Psoas muscle (tissue), 8 donors: ENCODE measurements around the gene NXPE3. TPM values are rescaled to one million over a fixed set of nuclear protein-coding genes. Genes with fewer than 3 reads are reported as not detected.
"Not testable (repeated sequence)": the region's sequence is repeated elsewhere in the genome, so short reads cannot be mapped to it uniquely, and the experiment has no call there.

Source experiments
- ATAC-seq, 4 donors: fragments of 200-7000 bp; cut with Tn5 transposase; one replicate each; pipeline ENCODE4 v1.9.1; 2020; ENCODE audit warnings: moderate library complexity in 3 of 4, mild to moderate bottlenecking in 2 of 4
- DNase-seq, 2 donors: peaks; one replicate each; pipeline ENCODE4 v3.0.0-alpha.2; 2020
- H3K27ac ChIP-seq: fragments of 200-600 bp; one replicate; pipeline ENCODE4 v1.8.0; 2022
- H3K27me3 ChIP-seq, 3 donors: fragments of 200-600 bp in 1 of 3; one replicate each; pipeline versions ENCODE4 v1.6.1 to v1.8.0; 2013 to 2022; ENCODE audit warnings: low read length in 2 of 3, mild to moderate bottlenecking in 2 of 3, moderate library complexity in 1 of 3; ENCODE audit not compliant: insufficient read depth in 3 of 3
- H3K36me3 ChIP-seq, 2 donors: fragments of 200-600 bp in 1 of 2; one replicate each; pipeline versions ENCODE4 v1.6.1 to v1.8.0; 2013 to 2022; ENCODE audit warnings: low read depth in 1 of 2, mild to moderate bottlenecking in 1 of 2, moderate library complexity in 1 of 2; ENCODE audit not compliant: insufficient read depth in 1 of 2
- H3K4me1 ChIP-seq: fragments of 200-600 bp; one replicate; pipeline ENCODE4 v1.8.0; 2022
- H3K4me3 ChIP-seq: fragments of 200-600 bp; one replicate; pipeline ENCODE4 v1.8.0; 2022; ENCODE audit warnings: mild to moderate bottlenecking
- H3K9me3 ChIP-seq: fragments of 200-600 bp; one replicate; pipeline ENCODE4 v1.8.0; 2022
- CTCF ChIP-seq: fragments of 200-600 bp; IDR thresholded peaks from one replicate; pipeline ENCODE4 v1.8.0; 2022; ENCODE audit warnings: antibody characterized with exemption
- WGBS, 3 donors: extraction: QIAGEN DNeasy Blood & Tissue Kit; methylation state at CpG; one replicate each; pipeline versions ENCODE4 v1.1.6 to v1.1.7; 2013; 5-methylcytosine and 5-hydroxymethylcytosine counted together
- intact Hi-C, 2 donors: fragments of 100-400 bp; cut with DNase I; formaldehyde crosslinking; loops; one replicate each; pipeline versions ENCODE4 v1.11.0 to v1.14.2; 2022
- polyA plus RNA-seq, 3 donors: library from polyadenylated mRNA; stranded (reverse); fragments of 200-250 nt; gene quantifications; one replicate each; pipeline ENCODE4 v1.2.3, GENCODE V29; 2013
- total RNA-seq, 4 donors: library from RNA; stranded (reverse); fragmentation: NEBNext Ultra II Directional in 2 of 4; extraction: Animal tissue kit (Norgen Biotek cat#: 25700) in 2 of 4; gene quantifications; one replicate each; pipeline versions ENCODE4 v1.2.1 to v1.2.4, GENCODE V29; 2021 to 2023
- donor health status: healthy with polysubstance abuse.
- donor health status: DM: no; HTN: no; CAD: no; lungs with moderate emphysema.
- donor health status: Bipolar disorder and iron deficiency.
- donor health status: healthy.
- donor health status: DM: yes; HTN: yes; CAD: no.
- donor health status: DM: no; HTN: no; CAD: no.
- donor health status: DM: no; HTN: no; CAD: no.
- donor health status: DM: yes; HTN: yes; CAD: no.

NXPE3 gene
- total and polyA plus RNA-seq, 7 donors = 10.8 to 67.7 (median 43.3) TPM

- no peak for TF ChIP-seq CTCF
- WGBS, 3 donors = 80 to 86% (median 82%) methylated on average over 3 of the region's 3 CpGs
- intact Hi-C loops = no loop called here
- no peak overlapping the region for H3K27ac ChIP-seq
- no peak overlapping the region for H3K4me3 ChIP-seq
- H3K9me3 ChIP-seq = no peaks in the 10 kb centered on the region
- H3K36me3 ChIP-seq = peaks cover 4 to 63% of the 10 kb centered on the region in 2 donors
- ATAC-seq = no peak
- no peaks in the 10 kb centered on the region for H3K4me1 ChIP-seq
- no peak for DNase-seq
- H3K27me3 ChIP-seq = no peaks in the 10 kb centered on the region
These were observed 16.9 kb upstream of the NXPE3 start for GRCh38 chr3:101762041-101762646.

DNA sequence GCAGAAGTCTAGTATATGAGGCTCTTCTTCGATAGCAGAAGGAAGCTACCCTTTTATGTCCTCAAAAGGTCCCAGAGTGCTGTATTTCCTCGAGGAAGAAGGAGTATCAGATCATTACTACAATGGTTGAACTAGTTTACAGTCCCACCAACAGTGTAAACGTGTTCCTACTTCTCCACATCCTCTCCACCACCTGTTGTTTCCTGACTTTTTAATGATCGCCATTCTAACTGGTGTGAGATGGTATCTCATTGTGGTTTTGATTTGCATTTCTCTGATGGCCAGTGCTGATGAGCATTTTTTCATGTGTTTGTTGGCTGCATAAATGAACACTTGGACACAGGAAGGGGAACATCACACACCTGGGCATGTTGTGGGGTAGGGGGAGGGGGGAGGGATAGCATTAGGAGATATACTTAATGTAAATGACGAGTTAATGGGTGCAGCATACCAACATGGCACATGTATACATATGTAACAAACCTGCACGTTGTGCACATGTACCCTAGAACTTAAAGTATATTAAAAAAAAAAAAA, 1.2 kb upstream of the NXPE3 start:
- H3K27ac ChIP-seq = peak overlapping the region; percentile 95
- intact Hi-C loops = loop anchor here (2.0 to 5.0 kb wide), 2 partner anchors 51 to 53 kb away; partner anchors contain the start of gene CEP97 (in 1 of the 2)
- 87 to 92% (median 88%) methylated on average over 5 to 6 of the region's 6 CpGs for WGBS, 3 donors
- not testable (repeated sequence) for ATAC-seq, H3K9me3 ChIP-seq, H3K27me3 ChIP-seq, H3K4me3 ChIP-seq, DNase-seq, H3K36me3 ChIP-seq
- H3K4me1 ChIP-seq = peaks cover 28% of the 10 kb centered on the region

DNA sequence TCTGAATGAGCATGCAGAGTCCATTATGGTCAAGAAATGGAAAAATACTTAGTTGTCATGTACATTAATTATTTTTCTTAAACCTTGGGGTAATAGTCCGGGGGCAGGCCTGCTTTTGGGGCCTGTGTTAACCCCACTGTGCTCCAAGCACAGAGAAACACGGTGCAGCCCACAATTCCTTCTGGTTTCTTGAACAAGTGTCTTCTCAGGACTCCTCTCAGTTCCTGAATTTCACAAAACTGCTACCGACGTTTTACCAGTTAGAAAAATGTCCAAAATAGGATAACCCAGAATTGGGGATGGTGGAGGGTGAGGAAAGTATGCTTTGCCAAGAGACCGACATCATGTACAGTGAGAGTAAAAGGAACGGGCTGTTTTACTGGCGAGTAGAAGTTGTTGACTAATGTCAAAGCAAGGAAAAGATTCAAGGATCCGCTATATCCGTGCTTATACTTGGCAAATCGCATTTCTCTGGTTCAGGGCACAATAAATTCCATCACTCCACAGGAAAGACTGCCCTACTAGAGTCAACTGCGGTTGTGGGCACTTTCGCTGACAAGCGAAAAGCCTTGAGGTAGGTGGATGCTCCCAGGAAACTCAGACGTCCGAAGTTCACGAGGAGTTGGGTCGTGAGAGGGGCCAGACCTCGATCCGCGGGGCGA, 495 bp upstream of the NXPE3 start:
- Histone ChIP-seq H3K9me3 (no peaks in the 10 kb centered on the region), H3K27ac (peak overlapping the region; percentile 95), H3K27me3 (no peaks in the 10 kb centered on the region), H3K36me3 (peaks cover 3 to 11% of the 10 kb centered on the region in 2 donors), H3K4me1 (peaks cover 30% of the 10 kb centered on the region), H3K4me3 (peak overlapping the region; percentile 95)
- 13 to 21% (median 13%) methylated on average over 21 of the region's 21 CpGs for WGBS, 3 donors
- DNase-seq (no peak), ATAC-seq (peak in 1 of 4 donors; percentile 0)
- intact Hi-C loops = loop anchor here (2.0 to 5.0 kb wide), 2 partner anchors 51 to 54 kb away; partner anchors contain the start of gene CEP97 (in 1 of the 2)
- TF ChIP-seq CTCF = no peak

GRCh38 chr3:101779822-101780381, 891 bp downstream of the NXPE3 start:
- H3K27ac ChIP-seq = peak overlapping the region; percentile 95
- H3K4me3 ChIP-seq = peak overlapping the region; percentile 95
- ATAC-seq (peak in 1 of 4 donors; percentile 74), DNase-seq (no peak)
- peaks cover 3 to 24% of the 10 kb centered on the region in 2 donors for H3K36me3 ChIP-seq
- no peaks in the 10 kb centered on the region for H3K9me3 ChIP-seq
- intact Hi-C loops = loop anchor here (2.0 to 5.0 kb wide), 2 partner anchors 53 to 55 kb away; partner anchors contain the start of gene CEP97 (in 1 of the 2)
- no peak for TF ChIP-seq CTCF
- WGBS, 3 donors = 7 to 9% (median 7%) methylated on average over 9 of the region's 9 CpGs
- H3K4me1 ChIP-seq = peaks cover 43% of the 10 kb centered on the region
- H3K27me3 ChIP-seq = no peaks in the 10 kb centered on the region

- DNase-seq = no peak
- Histone ChIP-seq H3K4me1 (peaks cover 43% of the 10 kb centered on the region), H3K27ac (peak overlapping the region; percentile 95), H3K9me3 (no peaks in the 10 kb centered on the region), H3K36me3 (peaks cover 3 to 32% of the 10 kb centered on the region in 2 donors), H3K4me3 (peak overlapping the region; percentile 95), H3K27me3 (no peaks in the 10 kb centered on the region)
- ATAC-seq = peak in 3 of 4 donors; percentile 30 to 45 (median 37)
- WGBS, 3 donors = 18 to 32% (median 23%) methylated on average over 2 of the region's 2 CpGs
- intact Hi-C loops = no loop called here
- no peak for TF ChIP-seq CTCF
These were observed 1.6 kb downstream of the NXPE3 start for GRCh38 chr3:101780661-101781060.
